ENCODE data around the gene OTOS. TPM values are rescaled to one million over a fixed set of nuclear protein-coding genes. Genes with fewer than 3 reads are reported as not detected.
A peak's percentile ranks its signal among the peaks of the same experiment; 100 is the strongest.

Gene OTOS
- total and polyA plus RNA-seq, 4 donors = not detected

DNA sequence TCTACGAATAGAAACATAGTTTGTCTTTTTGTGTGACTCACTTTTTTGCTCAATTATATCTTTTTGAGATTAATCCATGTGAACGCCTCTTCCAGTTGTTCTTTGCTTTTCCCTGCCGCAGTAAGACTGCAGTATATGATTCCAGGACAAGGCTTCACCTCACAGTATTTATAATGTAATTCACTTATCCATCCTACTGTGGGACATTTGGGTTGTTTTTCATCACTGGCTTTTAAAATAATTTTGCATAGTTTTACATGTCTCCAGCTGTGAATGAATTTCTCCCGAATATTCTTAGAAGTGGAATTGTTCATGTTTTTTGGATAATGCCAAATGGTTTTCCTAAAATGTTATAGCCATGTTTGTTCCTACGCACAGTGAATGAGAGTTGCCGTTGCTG is 26.2 kb downstream of the OTOS start:
- WGBS, 2 donors = 79 to 92% methylated on average over 6 of the region's 6 CpGs
- no peak overlapping the region for H3K27ac ChIP-seq (ENCODE audit: low read depth in 1 of 2, low read length in 1 of 2)
- TF ChIP-seq, protein P1, sequence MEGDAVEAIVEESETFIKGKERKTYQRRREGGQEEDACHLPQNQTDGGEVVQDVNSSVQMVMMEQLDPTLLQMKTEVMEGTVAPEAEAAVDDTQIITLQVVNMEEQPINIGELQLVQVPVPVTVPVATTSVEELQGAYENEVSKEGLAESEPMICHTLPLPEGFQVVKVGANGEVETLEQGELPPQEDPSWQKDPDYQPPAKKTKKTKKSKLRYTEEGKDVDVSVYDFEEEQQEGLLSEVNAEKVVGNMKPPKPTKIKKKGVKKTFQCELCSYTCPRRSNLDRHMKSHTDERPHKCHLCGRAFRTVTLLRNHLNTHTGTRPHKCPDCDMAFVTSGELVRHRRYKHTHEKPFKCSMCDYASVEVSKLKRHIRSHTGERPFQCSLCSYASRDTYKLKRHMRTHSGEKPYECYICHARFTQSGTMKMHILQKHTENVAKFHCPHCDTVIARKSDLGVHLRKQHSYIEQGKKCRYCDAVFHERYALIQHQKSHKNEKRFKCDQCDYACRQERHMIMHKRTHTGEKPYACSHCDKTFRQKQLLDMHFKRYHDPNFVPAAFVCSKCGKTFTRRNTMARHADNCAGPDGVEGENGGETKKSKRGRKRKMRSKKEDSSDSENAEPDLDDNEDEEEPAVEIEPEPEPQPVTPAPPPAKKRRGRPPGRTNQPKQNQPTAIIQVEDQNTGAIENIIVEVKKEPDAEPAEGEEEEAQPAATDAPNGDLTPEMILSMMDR (IDR thresholded peaks at IDR 0.05; ENCODE audit: control extremely low read depth, extremely low read depth) = no peak

DNA sequence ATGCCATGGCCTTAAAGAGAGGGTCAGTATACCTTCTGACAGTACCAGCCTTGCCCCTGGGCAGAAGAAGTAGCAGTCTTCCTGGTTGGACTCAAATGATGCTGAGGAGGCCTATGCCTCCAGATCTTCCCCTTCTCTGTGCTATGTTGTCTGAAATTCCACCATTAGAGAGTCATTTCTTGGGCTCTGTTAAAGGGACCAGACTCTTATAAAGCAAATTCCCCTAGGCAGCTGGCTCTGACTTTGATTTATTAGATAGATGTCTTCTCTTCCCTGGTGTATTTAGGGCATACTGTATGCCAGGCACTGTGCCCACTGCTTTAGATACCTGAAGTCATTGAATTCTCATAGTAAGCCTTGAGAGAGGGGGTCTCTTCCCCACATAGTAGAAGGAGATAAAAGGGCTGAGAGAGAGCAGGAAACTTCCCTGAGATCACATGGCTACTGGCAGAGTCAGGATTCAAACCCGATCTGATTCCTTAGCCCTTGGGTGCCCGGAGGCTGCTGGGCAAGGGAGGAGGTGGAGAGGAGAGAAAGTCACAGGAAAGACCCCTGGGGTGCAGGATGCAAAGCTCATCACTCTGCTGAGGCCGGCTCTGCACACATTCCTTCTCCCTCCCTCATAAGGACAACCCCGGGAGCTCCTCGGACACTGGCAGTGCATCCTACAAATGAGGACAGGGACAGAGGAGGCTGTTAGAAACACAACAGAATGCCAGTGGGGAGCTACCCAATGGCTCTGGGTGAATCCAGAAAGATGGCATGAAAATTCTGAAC is 27.4 kb downstream of the OTOS start:
- Histone ChIP-seq H3K4me3 (no peak overlapping the region), H3K9ac (ENCODE audit: insufficient read depth in 1 of 2, low read length in 2 of 2) (no peak overlapping the region), H3K27me3 (ENCODE audit: control insufficient read depth in 3 of 3, insufficient read depth in 3 of 3, low read length in 2 of 3) (peaks cover 0 to 15% (median 6%) of the 10 kb centered on the region in 3 donors), H3K36me3 (ENCODE audit: control insufficient read depth in 4 of 4, insufficient read depth in 4 of 4, low read length in 4 of 4) (no peaks in the 10 kb centered on the region), H3K27ac (ENCODE audit: low read depth in 1 of 2, low read length in 1 of 2) (no peak overlapping the region), H3K9me3 (ENCODE audit: control insufficient read depth in 4 of 4, insufficient read depth in 3 of 4, low read length in 3 of 4) (peaks cover 0 to 8% (median 0%) of the 10 kb centered on the region in 4 donors), H3K4me1 (ENCODE audit: control insufficient read depth in 5 of 5, insufficient read depth in 5 of 5, low read length in 5 of 5) (no peaks in the 10 kb centered on the region)
- 21 to 24% methylated on average over 5 of the region's 5 CpGs for WGBS, 2 donors
- DNase-seq (no peak), ATAC-seq (ENCODE audit: insufficient read depth, low FRiP score) (no peak)
- TF ChIP-seq, protein P1 (IDR thresholded peaks at IDR 0.05; ENCODE audit: control extremely low read depth, extremely low read depth) = no peak

More for the DNA sequence above, 26.2 kb downstream of the OTOS start:
- Histone ChIP-seq H3K4me1 (ENCODE audit: control insufficient read depth in 5 of 5, insufficient read depth in 5 of 5, low read length in 5 of 5) (no peaks in the 10 kb centered on the region), H3K9ac (ENCODE audit: insufficient read depth in 1 of 2, low read length in 2 of 2) (no peak overlapping the region), H3K27me3 (ENCODE audit: control insufficient read depth in 3 of 3, insufficient read depth in 3 of 3, low read length in 2 of 3) (peaks cover 0 to 15% (median 6%) of the 10 kb centered on the region in 3 donors), H3K36me3 (ENCODE audit: control insufficient read depth in 4 of 4, insufficient read depth in 4 of 4, low read length in 4 of 4) (no peaks in the 10 kb centered on the region), H3K9me3 (ENCODE audit: control insufficient read depth in 4 of 4, insufficient read depth in 3 of 4, low read length in 3 of 4) (peaks cover 0 to 8% (median 1%) of the 10 kb centered on the region in 4 donors), H3K4me3 (no peak overlapping the region)
- no peak for DNase-seq
- no peak for ATAC-seq (ENCODE audit: insufficient read depth, low FRiP score)

DNA sequence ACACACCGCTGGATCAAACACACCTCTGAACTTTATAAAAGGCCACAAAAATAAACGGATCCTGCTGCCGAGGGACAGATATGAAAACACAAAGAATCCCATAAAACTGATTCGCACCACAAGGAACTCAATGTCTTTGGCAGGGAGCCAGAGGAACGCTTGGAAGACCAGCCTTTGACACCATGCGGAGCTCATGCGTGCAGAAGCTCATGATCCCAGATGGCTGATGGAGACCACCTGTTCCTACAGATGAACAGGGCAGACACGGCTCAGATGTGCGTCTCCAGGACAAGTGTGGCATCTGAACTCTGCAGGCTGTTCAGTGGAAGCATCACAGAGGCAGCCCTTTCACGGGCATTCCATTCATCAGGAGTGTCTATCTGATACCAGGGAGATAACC is 29.2 kb downstream of the OTOS start:
- no peak overlapping the region for H3K4me3 ChIP-seq
- TF ChIP-seq, protein P1 (IDR thresholded peaks at IDR 0.05; ENCODE audit: control extremely low read depth, extremely low read depth) = no peak
- ATAC-seq (ENCODE audit: insufficient read depth, low FRiP score) = no peak

More for the DNA sequence above, 29.2 kb downstream of the OTOS start:
- Histone ChIP-seq H3K9me3 (ENCODE audit: control insufficient read depth in 4 of 4, insufficient read depth in 3 of 4, low read length in 3 of 4) (peaks cover 0 to 5% (median 0%) of the 10 kb centered on the region in 4 donors), H3K4me1 (ENCODE audit: control insufficient read depth in 5 of 5, insufficient read depth in 5 of 5, low read length in 5 of 5) (no peaks in the 10 kb centered on the region), H3K27me3 (ENCODE audit: control insufficient read depth in 3 of 3, insufficient read depth in 3 of 3, low read length in 2 of 3) (peaks cover 0 to 15% (median 6%) of the 10 kb centered on the region in 3 donors), H3K36me3 (ENCODE audit: control insufficient read depth in 4 of 4, insufficient read depth in 4 of 4, low read length in 4 of 4) (no peaks in the 10 kb centered on the region), H3K9ac (ENCODE audit: insufficient read depth in 1 of 2, low read length in 2 of 2) (no peak overlapping the region), H3K27ac (ENCODE audit: low read depth in 1 of 2, low read length in 1 of 2) (no peak overlapping the region)
- 62 to 73% methylated on average over 10 of the region's 10 CpGs for WGBS, 2 donors
- peak in 2 of 3 donors; percentile 6 to 26 for DNase-seq
